HG03571 (cell line): ENCODE results near the gene PTPRC.
A peak's percentile ranks its signal among the peaks of the same experiment; 100 is the strongest.

Source experiments
- ATAC-seq: cut with Tn5 transposase; IDR thresholded peaks from one replicate; pipeline ENCODE4 v1.9.1; 2021; ENCODE audit not compliant: unreplicated experiment

PTPRC gene

DNA sequence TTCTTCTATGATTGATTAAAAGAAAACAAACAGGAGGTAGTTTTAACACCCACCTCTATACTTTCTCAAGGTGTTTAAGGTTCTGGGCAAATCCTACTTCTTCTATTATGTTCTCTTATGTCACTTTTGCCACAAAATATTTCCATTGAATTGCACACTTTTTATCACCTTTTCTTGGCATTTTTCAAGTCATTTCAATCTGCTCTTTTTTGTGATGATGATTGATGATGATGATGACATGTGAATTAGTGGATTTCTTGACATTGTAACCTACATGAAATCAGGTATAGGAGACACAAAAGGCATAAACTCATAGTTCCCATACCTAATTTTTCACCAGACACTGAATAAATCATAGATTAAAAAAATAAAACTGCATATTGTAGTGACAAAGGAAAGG lies 4.1 kb downstream of the PTPRC start:
- no peak for ATAC-seq

DNA sequence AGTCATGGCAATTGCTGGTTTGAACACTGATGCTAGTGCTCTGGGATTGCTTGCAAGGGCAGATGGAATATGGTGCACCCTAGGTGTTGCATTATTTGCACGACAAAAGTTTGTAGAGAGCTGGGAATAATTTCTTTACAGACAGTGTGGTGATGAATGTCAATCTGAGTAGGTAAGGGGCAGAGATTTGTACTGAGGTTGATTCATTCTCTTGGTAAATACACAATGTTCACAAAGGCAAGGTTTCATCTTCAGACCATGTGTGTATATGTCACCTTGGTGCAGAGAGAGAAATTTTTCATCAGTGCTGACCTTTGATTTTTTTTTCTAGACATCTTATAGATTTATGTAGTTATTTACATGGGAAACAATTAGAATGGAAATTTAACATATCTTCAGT lies 5.0 kb downstream of the PTPRC start:
- ATAC-seq: no peak

DNA sequence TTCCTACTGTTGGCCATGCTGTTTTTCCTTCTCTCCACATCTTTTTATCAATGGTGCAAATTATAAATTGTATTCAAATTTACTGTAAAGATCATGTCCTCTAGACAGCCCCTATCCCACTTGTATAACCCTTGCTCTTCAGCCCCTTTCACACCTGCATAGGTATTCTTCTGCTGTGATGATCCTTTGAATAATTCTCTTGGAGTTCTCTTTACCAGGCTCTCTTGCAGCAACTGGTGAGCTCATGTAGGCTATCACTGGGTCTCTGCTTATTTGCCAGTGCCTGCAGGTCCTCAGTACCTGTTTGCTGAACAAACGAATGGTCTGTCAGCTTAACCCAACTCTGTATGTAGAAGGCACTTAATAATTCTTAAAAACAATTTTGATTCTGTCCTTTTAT lies 8.2 kb downstream of the PTPRC start:
- no peak for ATAC-seq

DNA sequence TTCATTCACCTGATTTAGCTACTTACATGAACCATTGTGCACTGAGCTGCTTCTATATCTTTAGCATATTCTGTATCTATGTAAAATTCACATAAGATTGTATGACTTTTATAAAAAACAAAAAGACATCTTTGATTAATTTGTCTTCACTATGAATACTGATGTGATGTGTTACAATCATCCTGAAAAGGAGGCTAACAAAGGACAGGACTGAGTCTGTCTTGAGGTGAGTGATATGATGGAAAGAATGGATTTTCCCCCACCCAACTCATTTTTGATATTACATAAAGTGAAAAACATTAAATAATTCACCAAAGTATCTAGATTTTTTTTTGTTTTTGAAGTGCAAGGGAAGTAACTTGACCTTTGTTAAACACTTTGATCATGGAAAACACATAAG lies 9.8 kb downstream of the PTPRC start:
- ATAC-seq: no peak

DNA sequence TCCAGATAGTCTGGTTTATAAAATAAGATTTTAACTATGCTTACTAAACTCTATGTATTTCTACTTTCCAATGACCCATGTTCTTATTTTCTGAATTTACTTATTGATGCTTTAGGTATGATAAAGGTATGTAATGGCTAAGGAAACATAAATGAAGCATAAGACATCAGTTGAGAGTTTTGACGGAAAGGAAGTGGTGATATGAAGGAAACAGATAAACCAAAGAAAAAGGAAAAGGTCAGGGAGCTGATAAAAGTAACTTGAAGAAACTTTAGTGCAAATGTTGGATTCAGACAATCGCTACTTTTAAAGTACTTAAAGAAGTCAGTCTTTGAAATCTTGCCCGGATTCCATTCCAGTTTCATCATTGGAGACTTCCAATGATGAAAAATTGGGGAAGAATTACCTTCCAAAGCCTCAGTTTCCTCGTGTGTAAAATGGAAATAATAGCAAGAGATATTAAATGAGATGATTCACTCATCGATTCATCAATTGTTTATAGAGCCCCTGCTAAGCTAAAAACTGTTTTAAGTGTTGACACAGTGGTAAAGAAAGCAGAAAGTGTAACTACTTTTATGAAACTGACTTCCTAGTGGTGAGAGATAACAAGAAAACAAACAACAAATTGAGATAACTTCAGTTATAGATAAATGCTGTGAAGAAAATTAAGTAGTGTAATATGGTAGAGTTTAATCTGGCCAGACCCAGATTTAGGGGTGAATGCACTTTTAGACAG lies 10.6 kb downstream of the PTPRC start:
- no peak for ATAC-seq

DNA sequence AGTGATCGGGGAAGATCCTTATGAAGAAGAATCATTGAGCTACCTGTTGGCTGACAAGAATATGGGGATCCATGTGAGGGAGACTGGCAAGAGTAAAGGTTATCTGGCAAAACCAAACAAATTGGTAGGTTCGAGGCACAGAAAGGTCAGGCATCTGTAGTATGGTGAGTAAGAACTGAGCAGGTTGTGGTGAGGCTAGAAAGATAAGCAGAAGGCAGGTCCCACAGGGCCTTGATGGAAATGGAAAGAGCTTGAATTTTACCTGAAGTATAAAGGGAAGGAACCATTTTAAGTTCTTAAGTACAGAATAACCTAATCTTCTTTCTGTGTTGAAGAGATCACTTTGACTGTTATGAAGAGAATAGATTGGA lies 11.1 kb downstream of the PTPRC start:
- ATAC-seq: no peak

DNA sequence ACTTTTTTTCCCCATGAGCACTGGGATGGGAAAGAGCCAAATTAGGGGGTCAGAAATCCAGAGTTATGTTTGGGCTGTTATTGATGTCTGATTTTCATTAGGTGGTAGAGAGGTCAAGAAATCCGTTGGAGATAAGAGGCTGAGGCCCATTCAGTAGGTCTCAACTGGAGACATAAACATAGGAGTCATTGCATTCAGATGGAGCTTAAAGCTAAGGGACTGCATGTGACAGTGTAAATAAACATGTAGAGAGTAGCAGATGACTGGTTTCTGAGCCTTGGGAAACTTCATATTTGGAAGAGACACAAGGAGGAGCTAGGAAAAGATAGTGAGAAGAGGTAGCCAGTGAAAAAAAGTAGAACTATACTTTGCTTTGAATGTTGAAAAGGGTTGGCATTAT lies 11.7 kb downstream of the PTPRC start:
- ATAC-seq: no peak

DNA sequence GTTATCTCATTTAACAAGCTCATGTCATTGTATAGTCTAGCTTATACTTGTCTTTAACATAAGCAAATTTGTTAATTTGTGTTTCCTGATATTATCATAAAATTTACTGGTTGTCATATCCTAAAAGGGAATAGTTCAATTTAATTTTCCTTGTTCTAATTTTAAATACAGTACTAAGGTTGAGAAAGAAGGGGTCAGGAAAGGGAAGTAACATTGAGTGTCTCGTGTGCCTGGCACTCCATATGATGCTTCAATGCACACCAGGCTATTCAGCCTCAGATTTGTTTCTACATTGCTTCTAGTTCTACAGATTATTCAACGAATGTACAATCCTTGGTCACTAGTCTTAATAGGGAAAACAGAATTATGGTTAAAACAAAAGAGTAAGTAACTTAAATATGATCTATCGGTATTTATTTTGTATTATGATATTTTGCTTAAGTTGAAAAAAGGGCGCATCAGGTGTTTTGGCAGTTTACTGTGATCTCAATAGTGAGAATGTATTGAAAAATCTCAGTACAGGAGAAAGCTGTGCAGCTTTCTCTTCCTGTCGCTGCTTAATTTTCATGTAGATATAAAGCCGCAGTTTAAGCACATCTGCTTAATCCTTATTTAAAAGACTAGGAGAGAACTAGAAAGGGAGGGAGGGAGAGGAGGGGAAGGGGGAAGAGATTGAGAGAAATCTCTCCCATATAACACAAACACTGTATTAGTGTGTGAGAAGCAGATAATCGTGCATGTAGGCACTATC lies 13.0 kb downstream of the PTPRC start:
- ATAC-seq: peak; percentile 36

DNA sequence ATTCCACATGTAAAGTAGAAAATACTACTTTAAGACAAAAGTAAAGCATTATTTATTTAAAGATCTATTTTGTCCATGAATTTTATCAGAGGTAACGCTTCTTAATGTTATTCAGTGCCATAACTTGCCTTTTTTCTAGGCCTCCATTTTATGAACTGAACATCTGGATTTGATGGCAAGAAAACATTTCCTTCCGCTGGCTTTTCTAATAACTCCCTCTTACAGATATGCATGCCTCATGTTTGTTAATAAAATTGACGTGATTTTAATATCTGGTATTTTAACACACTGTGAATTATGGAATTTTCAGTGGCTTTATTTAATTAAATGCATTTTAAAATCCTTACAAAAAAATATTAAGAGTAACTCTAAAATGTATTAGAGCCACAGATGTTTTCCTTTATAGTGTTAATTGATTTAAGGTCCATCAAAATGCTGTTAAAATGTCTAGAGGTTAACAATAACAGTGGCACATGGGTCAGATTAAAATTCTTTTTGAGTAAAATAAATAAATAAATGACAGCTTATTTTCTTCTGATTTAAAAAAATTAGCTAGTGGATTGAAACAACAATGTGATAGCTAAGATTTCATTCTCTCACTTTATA lies 15.1 kb downstream of the PTPRC start:
- ATAC-seq: no peak

DNA sequence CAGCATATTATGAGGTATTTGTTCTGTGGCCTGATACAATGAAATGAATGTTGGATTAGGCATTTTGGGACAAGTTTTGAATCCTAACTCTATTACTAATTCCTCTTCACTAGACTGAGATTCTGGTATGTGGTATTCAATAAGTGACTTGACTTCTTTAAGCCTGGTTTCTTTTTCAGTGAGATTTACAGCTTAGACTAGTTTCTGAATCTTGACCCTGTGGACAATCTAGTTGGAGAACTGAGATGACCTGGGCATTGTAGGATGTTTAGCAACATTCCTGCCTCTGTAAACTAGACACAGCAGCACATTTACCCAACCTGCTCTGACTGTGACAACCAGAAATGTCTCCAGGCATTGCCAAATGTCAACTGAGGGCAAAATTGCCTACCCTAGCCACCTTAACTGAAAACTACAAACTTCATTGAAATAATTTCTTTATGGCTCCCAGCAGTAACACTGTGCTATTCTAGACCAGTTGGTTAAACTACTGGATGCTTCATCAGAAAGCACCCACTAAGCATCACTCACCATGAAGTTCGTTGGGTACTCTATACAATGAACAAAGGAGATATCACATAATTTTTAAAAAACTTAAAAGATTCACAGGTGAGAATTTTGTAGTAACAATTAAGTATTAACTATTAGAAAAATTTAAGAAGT lies 16.8 kb downstream of the PTPRC start:
- ATAC-seq: no peak

DNA sequence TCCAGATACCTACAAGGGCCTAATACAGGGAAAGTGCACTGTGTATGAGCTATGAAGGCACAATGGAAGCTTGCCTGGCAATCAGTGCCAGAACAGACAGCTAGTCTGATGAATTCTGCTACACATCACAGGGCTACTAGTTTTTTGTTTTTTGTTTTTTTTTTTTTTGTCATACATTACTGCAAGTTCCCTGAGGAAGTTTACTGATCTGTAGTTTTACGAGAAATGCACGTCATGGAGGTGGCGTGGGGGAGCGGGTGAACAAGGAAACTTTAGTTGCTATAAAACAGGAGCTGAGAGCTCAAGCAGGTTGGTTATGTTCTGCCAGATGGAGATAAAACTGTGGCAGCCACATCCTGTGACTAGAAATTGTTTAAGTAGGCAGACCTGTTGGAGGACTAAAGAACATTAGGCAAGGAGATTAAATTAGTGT lies 17.7 kb downstream of the PTPRC start:
- peak; percentile 36 for ATAC-seq

DNA sequence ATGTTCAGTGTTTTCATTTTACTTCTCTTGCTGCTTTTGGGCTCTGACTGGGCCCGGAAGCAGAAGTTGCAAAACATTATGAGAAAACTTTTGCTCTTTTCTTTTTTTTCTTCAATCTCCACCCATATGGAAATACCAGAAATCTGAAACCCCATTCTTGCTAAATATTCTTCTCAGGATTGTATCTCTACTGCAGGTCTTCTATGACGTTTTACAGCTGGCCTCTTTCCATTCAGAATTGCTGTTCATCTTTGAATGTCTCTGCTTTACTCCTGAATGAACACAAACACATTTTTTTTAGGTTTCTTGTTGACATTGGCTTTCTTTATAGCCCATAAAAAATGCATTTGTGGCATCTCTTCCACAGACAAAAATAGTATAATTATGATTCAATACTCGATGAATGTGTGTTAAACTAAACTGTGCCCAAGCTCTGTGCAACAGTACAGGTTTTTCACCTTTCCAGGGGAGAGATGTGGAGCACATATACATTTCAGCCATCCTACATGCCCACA lies 18.8 kb downstream of the PTPRC start:
- ATAC-seq: peak; percentile 29

DNA sequence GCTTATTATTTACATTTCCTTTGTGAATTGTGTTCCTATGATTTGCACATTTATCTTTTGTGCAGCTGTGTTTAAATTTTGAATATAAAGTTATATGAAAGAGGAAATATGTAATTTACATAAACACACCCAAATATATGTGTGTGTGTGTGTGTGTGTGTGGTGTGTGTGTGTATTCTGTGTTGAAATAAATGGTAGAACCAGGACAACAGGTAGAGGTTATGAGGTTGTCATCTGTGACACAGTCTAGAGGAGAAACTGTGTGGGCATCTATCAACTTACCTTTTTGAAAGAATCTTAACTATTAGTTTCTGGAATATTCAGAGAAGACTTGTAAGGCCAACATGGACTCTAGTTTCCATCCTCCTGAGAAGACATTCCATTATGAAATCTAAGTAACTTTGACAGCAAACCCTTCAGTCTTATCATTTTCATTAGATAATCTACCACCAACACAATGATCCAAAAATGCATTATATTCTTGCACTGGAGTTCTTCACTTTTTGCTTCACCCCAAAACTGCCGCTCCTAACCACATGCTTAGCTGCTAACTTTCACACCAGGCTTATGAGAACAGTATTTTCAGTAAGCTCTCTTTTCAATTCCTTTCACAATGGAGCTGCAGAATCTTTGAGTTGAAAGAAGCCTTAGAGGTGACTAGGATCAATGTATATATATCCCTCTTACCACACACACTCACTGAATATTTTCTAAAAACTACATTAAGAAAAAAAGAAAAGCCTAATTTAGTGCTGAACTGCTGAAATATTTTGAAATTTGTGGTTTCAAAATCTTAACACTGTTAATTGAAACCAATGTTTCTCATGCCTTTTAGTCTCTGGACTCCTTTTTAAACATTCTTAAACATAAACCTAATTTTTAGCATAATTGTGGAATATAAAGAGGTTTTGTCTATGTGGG lies 21.8 kb downstream of the PTPRC start:
- peak; percentile 35 for ATAC-seq

DNA sequence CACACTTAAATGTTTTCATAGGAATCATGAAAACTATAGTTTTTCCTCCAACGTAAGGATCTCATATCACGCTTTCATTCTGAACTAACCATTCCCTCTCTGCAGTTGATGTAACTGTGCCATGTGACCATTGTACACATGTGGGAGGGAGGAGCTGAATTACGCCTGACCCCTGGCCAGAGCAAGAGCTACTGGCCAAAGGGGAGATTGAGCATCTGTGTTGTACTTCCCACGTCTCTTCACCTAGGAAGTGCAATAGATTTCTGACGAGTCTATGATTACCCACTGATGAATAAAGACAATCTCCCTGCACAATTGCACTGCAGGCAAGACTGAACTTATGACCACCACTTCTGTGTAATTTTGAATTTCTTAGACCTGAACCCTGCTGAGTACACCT lies 24.0 kb downstream of the PTPRC start:
- no peak for ATAC-seq

DNA sequence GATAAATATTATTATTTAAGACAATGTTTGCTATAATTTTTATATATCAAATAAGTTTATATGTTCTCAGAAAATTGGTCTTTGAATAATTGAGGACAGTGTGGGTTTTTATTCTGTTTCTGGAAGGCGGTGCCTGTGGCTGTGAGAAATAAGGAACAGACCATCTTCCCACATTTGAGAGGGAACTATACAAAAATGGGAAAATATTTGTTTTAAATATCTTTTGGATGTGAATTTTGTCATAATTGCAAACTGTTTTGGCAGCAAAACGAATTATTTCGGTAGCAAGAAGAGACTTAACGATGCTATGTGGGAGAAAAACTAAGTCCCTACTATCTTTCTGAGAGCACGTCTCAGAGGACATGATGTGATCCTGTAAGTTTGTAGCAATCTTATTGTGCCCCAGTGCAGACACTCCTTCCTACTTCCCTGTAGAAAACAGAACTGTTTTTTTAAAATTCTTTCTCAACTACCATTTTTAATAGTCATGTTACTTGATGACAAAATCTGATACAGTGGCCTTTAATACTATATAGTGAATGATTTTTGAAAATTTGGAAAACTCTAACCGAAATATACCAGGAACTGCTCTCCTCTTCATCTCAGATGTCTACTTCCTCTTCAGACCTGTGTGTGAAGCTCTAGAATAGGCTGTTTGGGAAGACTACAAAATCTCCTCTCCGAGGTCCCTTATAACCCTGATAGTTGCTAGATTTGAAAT lies 25.4 kb downstream of the PTPRC start:
- no peak for ATAC-seq

DNA sequence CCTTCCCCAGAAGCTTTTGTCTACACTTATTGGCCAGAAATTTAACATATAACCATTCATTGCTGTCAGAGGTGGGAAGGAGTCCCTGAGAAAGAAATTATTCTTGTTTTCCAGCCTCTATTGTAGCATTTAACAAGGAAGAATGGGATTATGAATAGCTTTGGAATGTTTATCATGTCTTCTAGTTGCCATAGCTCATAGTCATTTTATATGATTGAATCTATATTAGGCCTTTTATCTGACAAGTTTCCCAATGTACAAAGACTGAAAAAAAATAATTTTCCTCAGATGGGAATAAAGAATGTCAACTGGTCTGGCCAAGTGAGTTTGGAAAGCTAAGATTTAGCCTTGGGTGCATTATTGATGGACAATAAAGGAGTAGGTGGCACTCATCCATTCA lies 28.3 kb downstream of the PTPRC start:
- ATAC-seq: no peak

DNA sequence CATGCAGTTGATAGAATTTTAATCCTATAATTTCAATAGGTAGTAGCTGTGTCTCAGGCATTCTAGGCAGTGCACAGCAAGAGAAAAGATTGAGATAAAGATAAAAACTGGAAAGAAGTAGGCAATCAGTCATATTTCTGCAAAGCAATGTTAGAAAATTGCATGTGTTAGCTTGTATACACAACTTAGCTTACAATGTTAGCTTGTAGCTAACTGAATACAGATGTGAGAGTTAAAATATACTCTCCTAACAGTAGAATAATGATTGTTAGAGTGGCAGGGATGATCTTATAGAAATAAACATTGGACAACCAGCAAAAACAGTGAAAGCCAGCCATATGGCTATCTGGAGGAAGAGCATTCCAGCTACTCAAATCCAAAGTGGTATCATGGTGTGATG lies 29.0 kb downstream of the PTPRC start:
- no peak for ATAC-seq

DNA sequence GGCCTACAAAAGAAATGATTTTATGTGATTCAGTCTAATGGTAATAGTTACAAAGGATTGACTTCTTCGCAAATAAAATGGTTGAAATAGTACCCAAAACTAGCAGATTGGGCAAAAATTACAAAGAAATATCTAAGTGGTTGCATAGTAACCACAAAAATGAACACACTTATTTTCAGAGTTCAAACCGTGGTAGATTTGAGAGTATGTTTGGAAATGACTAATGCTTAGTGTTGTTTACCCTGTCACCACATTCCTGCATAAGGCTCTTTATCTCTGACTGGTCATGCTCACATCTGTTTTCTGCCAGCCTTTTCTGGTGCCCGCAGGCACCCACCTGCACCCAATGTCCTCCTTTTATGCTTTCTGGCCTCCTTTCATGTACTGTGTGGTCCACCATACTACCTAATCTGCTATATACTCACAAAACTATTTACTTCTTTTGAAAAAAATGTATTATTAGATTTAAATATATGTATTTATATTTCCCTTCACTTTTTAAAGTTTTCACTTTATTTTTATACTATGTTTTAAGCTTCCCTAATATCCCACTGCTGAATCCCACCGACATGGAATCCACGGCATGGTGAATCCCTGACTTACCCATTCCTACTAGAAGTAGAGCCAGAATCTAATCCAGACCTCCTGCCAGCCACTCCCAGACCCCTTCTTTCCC lies 30.3 kb downstream of the PTPRC start:
- peak; percentile 83 for ATAC-seq

DNA sequence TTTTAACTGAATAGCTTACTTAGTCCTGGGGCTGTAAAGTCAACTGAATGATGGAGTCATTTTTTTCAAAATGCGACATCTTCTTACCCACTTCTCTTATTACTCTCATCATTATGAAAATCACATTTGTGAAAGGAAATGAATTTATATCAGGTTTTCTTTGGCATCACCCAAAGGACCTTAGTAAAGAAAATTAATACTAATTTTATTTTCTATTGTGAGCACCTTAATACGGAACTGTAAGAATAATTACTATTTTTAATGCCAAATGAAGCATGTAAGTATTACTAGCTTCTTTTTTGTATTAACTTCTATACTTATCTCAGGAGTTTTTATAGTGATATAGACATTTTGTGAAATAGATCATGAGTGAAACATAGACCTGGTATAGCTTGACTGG lies 30.9 kb downstream of the PTPRC start:
- ATAC-seq: no peak
